Epithelial cell of esophagus (primary cell): ENCODE results near the gene DIAPH1.

Experiments used
- DNase-seq: peaks from one replicate; pipeline ENCODE4 v3.0.0; 2010; ENCODE audit warnings: low read depth
- H3K4me3 ChIP-seq: 2 replicates; pipeline ENCODE4 v1.5.1; 2011; ENCODE audit warnings: mild to moderate bottlenecking, low read length, control low read depth
- CTCF ChIP-seq: IDR thresholded peaks from 2 replicates; pipeline ENCODE4 v1.5.1; 2011; ENCODE audit warnings: low read depth, mild to moderate bottlenecking, low read length, control low read depth, inconsistent platforms; ENCODE audit not compliant: insufficient read depth; ENCODE audit errors: missing control alignments

The DIAPH1 gene

GRCh38 chr5:141478321-141478945, 140.4 kb downstream of the DIAPH1 start:
- DNase-seq = peak; percentile 76
- H3K4me3 ChIP-seq = peak overlapping the region; percentile 21
- TF ChIP-seq CTCF = peak; percentile 65

- no peak for TF ChIP-seq CTCF
- no peak for DNase-seq
- peak overlapping the region; percentile 21 for H3K4me3 ChIP-seq
Measured at GRCh38 chr5:141477815-141478214, 141.0 kb downstream of the DIAPH1 start.

- peak overlapping the region; percentile 92 for H3K4me3 ChIP-seq
- TF ChIP-seq CTCF = no peak
- DNase-seq = no peak
Measured at GRCh38 chr5:141477044-141477575, 141.7 kb downstream of the DIAPH1 start.

- no peak for TF ChIP-seq CTCF
- DNase-seq = peak; percentile 71
- H3K4me3 ChIP-seq = peak overlapping the region; percentile 92
Measured at GRCh38 chr5:141476132-141476911, 142.5 kb downstream of the DIAPH1 start.

- TF ChIP-seq CTCF = peak; percentile 42
- peak within 1 kb of the TSS; percentile 92 for H3K4me3 ChIP-seq
- peak; percentile 94 for DNase-seq
Measured at GRCh38 chr5:141475625-141476131, 143.1 kb downstream of the DIAPH1 start, which contains the start of gene PCDHGC3. TSS of gene PCDHGC3 (plus strand) at chr5:141475966. CDS start at chr5:141476117, 151 bp downstream.

- no peak for DNase-seq
- TF ChIP-seq CTCF = no peak
Measured at GRCh38 chr5:141465351-141465750, 153.4 kb downstream of the DIAPH1 start.

More at GRCh38 chr5:141465351-141465750, 153.4 kb downstream of the DIAPH1 start:
- H3K4me3 ChIP-seq = no peak overlapping the region
